Measurements from ENCODE around the gene PTPRD. TPM values are rescaled to one million over a fixed set of nuclear protein-coding genes. Genes with fewer than 3 reads are reported as not detected.

Gene PTPRD
- total and polyA plus RNA-seq, 2 experiments from 2014 or later = 11.5 to 58.0 TPM

DNA sequence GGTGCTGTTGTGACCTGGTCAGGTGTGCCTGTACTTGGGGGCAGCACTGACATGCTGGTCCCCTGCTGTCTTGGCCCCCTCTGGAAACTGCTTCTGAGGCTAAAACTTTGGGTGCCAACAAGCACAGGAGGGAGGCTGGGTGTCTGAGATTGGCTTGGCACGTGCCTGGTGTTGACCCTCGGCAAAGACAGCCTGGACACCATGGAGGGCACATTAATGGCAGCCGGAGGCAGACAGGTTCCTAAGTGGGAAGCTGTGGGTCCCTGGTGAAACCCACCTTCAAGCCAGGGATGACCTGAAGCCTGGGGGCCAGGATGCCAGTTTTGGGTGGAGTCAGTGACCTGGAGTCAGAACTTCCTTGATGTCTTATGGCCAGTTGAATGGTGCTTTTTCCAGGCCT, 894.1 kb downstream of the PTPRD start:
- Mint-ChIP-seq H3K36me3 (ENCODE audit: low read depth) (peaks cover 18% of the 10 kb centered on the region; the same call in 1 of the 3 replicates), H3K27me3 (ENCODE audit: insufficient read depth, low read depth, poor library complexity) (no peaks in the 10 kb centered on the region), H3K27ac (no peak overlapping the region), H3K9me3 (peaks cover 29% of the 10 kb centered on the region), H3K4me1 (no peaks in the 10 kb centered on the region), H3K4me3 (no peak overlapping the region)
- H3K4me1 ChIP-seq (ENCODE audit: insufficient read depth) = no peaks in the 10 kb centered on the region
- H3K4me2 ChIP-seq = no peak overlapping the region
- no peaks in the 10 kb centered on the region for H3F3A ChIP-seq (replicated peaks; ENCODE audit: low read depth)
- no peaks in the 10 kb centered on the region for H3K79me2 ChIP-seq (replicated peaks; ENCODE audit: insufficient read depth)
- TF ChIP-seq CTCF (conservative IDR thresholded peaks at IDR 0.05; ENCODE audit: low read depth in 2 of 2) (no peak), CREB1 (CRISPR knock-in tag; IDR thresholded peaks at IDR 0.05; ENCODE audit: low read depth) (no peak), JUNB (IDR thresholded peaks at IDR 0.05; ENCODE audit: unreplicated experiment) (no peak), ZNF331 (CRISPR knock-in tag; IDR thresholded peaks at IDR 0.05; ENCODE audit: low read depth) (no peak), EZH2phosphoT487 (IDR thresholded peaks at IDR 0.05; ENCODE audit: unreplicated experiment) (no peak), POLR2AphosphoS5 (IDR thresholded peaks at IDR 0.05; ENCODE audit: low read depth) (no peak), ETS1 (IDR thresholded peaks at IDR 0.05) (no peak), EZH2 (IDR thresholded peaks at IDR 0.05; ENCODE audit: low read depth, unreplicated experiment) (no peak), REST (IDR thresholded peaks at IDR 0.05; ENCODE audit: unreplicated experiment) (no peak), NANOG (IDR thresholded peaks at IDR 0.05; ENCODE audit: borderline replicate concordance) (no peak), ZNF114 (CRISPR knock-in tag; IDR thresholded peaks at IDR 0.05) (no peak), STAT1 (IDR thresholded peaks at IDR 0.05; ENCODE audit: unreplicated experiment) (no peak)
- TF ChIP-seq, protein P1, sequence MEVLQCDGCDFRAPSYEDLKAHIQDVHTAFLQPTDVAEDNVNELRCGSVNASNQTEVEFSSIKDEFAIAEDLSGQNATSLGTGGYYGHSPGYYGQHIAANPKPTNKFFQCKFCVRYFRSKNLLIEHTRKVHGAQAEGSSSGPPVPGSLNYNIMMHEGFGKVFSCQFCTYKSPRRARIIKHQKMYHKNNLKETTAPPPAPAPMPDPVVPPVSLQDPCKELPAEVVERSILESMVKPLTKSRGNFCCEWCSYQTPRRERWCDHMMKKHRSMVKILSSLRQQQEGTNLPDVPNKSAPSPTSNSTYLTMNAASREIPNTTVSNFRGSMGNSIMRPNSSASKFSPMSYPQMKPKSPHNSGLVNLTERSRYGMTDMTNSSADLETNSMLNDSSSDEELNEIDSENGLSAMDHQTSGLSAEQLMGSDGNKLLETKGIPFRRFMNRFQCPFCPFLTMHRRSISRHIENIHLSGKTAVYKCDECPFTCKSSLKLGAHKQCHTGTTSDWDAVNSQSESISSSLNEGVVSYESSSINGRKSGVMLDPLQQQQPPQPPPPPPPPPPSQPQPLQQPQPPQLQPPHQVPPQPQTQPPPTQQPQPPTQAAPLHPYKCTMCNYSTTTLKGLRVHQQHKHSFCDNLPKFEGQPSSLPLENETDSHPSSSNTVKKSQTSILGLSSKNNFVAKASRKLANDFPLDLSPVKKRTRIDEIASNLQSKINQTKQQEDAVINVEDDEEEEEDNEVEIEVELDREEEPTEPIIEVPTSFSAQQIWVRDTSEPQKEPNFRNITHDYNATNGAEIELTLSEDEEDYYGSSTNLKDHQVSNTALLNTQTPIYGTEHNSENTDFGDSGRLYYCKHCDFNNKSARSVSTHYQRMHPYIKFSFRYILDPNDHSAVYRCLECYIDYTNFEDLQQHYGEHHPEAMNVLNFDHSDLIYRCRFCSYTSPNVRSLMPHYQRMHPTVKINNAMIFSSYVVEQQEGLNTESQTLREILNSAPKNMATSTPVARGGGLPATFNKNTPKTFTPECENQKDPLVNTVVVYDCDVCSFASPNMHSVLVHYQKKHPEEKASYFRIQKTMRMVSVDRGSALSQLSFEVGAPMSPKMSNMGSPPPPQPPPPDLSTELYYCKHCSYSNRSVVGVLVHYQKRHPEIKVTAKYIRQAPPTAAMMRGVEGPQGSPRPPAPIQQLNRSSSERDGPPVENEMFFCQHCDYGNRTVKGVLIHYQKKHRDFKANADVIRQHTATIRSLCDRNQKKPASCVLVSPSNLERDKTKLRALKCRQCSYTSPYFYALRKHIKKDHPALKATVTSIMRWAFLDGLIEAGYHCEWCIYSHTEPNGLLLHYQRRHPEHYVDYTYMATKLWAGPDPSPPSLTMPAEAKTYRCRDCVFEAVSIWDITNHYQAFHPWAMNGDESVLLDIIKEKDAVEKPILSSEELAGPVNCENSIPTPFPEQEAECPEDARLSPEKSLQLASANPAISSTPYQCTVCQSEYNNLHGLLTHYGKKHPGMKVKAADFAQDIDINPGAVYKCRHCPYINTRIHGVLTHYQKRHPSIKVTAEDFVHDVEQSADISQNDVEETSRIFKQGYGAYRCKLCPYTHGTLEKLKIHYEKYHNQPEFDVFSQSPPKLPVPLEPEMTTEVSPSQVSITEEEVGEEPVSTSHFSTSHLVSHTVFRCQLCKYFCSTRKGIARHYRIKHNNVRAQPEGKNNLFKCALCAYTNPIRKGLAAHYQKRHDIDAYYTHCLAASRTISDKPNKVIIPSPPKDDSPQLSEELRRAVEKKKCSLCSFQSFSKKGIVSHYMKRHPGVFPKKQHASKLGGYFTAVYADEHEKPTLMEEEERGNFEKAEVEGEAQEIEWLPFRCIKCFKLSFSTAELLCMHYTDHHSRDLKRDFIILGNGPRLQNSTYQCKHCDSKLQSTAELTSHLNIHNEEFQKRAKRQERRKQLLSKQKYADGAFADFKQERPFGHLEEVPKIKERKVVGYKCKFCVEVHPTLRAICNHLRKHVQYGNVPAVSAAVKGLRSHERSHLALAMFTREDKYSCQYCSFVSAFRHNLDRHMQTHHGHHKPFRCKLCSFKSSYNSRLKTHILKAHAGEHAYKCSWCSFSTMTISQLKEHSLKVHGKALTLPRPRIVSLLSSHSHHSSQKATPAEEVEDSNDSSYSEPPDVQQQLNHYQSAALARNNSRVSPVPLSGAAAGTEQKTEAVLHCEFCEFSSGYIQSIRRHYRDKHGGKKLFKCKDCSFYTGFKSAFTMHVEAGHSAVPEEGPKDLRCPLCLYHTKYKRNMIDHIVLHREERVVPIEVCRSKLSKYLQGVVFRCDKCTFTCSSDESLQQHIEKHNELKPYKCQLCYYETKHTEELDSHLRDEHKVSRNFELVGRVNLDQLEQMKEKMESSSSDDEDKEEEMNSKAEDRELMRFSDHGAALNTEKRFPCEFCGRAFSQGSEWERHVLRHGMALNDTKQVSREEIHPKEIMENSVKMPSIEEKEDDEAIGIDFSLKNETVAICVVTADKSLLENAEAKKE (CRISPR knock-in tag; IDR thresholded peaks at IDR 0.05) = no peak
- H4K20me1 ChIP-seq (replicated peaks; ENCODE audit: insufficient read depth) = no peaks in the 10 kb centered on the region
- no peak overlapping the region for H2AFZ ChIP-seq
- no peaks in the 10 kb centered on the region for H3K36me3 ChIP-seq (ENCODE audit: insufficient read depth)
- DNase-seq (ENCODE audit: low spot score) (no peak), ATAC-seq (no peak)
- no peak overlapping the region for H3K27ac ChIP-seq (ENCODE audit: low read depth)
- no peaks in the 10 kb centered on the region for H3K9me2 ChIP-seq (ENCODE audit: insufficient read depth)
- no peak overlapping the region for H3K4me3 ChIP-seq
- no peaks in the 10 kb centered on the region for H3K27me3 ChIP-seq (ENCODE audit: insufficient read depth)
